HCT116 (cell line): ENCODE measurements around the gene IGFBP1. TPM values are rescaled to one million over a fixed set of nuclear protein-coding genes. Genes with fewer than 3 reads are reported as not detected.
"Not testable (repeated sequence)": the region's sequence is repeated elsewhere in the genome, so short reads cannot be mapped to it uniquely, and the experiment has no call there.

Source experiments
- ATAC-seq: fragments of 200-7000 bp; cut with Tn5 transposase; 2 replicates; pipeline ENCODE4 v1.9.1; 2020; ENCODE audit warnings: mild to moderate bottlenecking, moderate library complexity
- Bru-seq: library from RNA; stranded (reverse); fragments of 400-500 nt; gene quantifications from one replicate; lab custom pipeline; 2021; lab: Mats Ljungman, UMichigan
- BruChase-seq, 2 experiments: library from RNA; stranded (reverse); fragments of 400-500 nt; gene quantifications; one replicate each; lab custom pipeline; 2021; lab: Mats Ljungman, UMichigan
- BruUV-seq: library from RNA; stranded (reverse); fragments of 400-500 nt; replicated peaks from 2 replicates; lab custom pipeline; 2021; lab: Mats Ljungman, UMichigan
- CTCF ChIA-PET: fragments of 300-600 bp; sonication (Branson Sonifier 250); formaldehyde crosslinking; loops from one replicate; lab custom pipeline; 2021; ENCODE audit warnings: antibody characterized with exemption; lab: Charles Lee
- POLR2A ChIA-PET: fragments of 300-600, 350-600 bp; sonication (Branson Sonifier 250); formaldehyde crosslinking; loops from one replicate; lab custom pipeline; 2021; ENCODE audit warnings: antibody characterized with exemption; lab: Charles Lee
- RAD21 ChIA-PET, 2 experiments: fragments of 300-600 bp; sonication (Branson Sonifier 250); formaldehyde crosslinking; loops; one replicate each; lab custom pipeline; 2023; ENCODE audit warnings: low total read pairs in 2 of 2; ENCODE audit not compliant: uncharacterized antibody in 2 of 2, unreplicated experiment in 2 of 2, low non-redundant PET in 1 of 2; lab: Charles Lee
- DNase-seq: peaks from one replicate; pipeline ENCODE4 v3.0.0-alpha.2; 2010; ENCODE audit warnings: low read depth, low spot score
- H2AFZ ChIP-seq: fragments of 200-600 bp; shearing (Covaris generic), sonication (generic); 2 replicates; pipeline ENCODE4 v1.6.1; 2017; ENCODE audit warnings: low read depth, mixed run types, mixed read lengths, antibody characterized with exemption, low read length; ENCODE audit not compliant: poor library complexity, severe bottlenecking
- H3K27ac ChIP-seq: 2 replicates; pipeline ENCODE4 v1.5.1; 2012; ENCODE audit warnings: low read depth, low read length
- H3K27me3 ChIP-seq: fragments of 200-600 bp; sonication (generic); 2 replicates; pipeline ENCODE4 v1.6.1; 2016; ENCODE audit warnings: mixed run types, low read length, mixed read lengths; ENCODE audit not compliant: insufficient read depth
- H3K36me3 ChIP-seq, 2 experiments: fragments of 200-500 bp in 1 of 2; fragments of 200-600 bp in 1 of 2; sonication (Bioruptor generic) in 1 of 2; sonication (generic) in 1 of 2; 2 replicates each; pipeline versions ENCODE4 v1.5.1 to v1.6.1; 2014 to 2016; ENCODE audit warnings: low read length in 2 of 2, inconsistent platforms in 1 of 2, mixed read lengths in 1 of 2, mixed run types in 1 of 2; ENCODE audit not compliant: insufficient read depth in 2 of 2, control insufficient read depth in 1 of 2
- H3K4me1 ChIP-seq, 2 experiments: fragments of 200-600 bp in 1 of 2; sonication (generic) in 1 of 2; 2 replicates each; pipeline versions ENCODE4 v1.5.1 to v1.6.1; 2012 to 2017; ENCODE audit warnings: low read length in 2 of 2, inconsistent platforms in 1 of 2, mild to moderate bottlenecking in 1 of 2, mixed read lengths in 1 of 2, mixed run types in 1 of 2, moderate library complexity in 1 of 2; ENCODE audit not compliant: insufficient read depth in 2 of 2, control insufficient read depth in 1 of 2
- H3K4me2 ChIP-seq: fragments of 200-600 bp; sonication (generic); 2 replicates; pipeline ENCODE4 v1.6.1; 2017; ENCODE audit warnings: mixed run types, low read length, mixed read lengths
- H3K4me3 ChIP-seq, 2 experiments: fragments of 200-600 bp in 1 of 2; sonication (generic) in 1 of 2; replicated peaks in 1 of 2; 2 replicates each; pipeline ENCODE4 v1.5.1; 2011 to 2016; ENCODE audit warnings: low read length in 2 of 2, control low read depth in 1 of 2, low read depth in 1 of 2, mild to moderate bottlenecking in 1 of 2, mixed read lengths in 1 of 2, mixed run types in 1 of 2
- H3K79me2 ChIP-seq: fragments of 200-600 bp; sonication (generic); 2 replicates; pipeline ENCODE4 v1.6.1; 2017; ENCODE audit warnings: mild to moderate bottlenecking, mixed run types, low read length, moderate library complexity, mixed read lengths; ENCODE audit not compliant: insufficient read depth
- H3K9ac ChIP-seq: fragments of 200-600 bp; sonication (generic); 2 replicates; pipeline ENCODE4 v1.6.1; 2016; ENCODE audit warnings: low read length, mixed read lengths
- H3K9me2 ChIP-seq: fragments of 200-600 bp; sonication (generic), shearing (Covaris generic); 2 replicates; pipeline ENCODE4 v1.6.1; 2017; ENCODE audit warnings: mixed run types, mild to moderate bottlenecking, moderate library complexity; ENCODE audit not compliant: insufficient read depth
- H3K9me3 ChIP-seq, 2 experiments: fragments of 200-500 bp in 1 of 2; fragments of 200-600 bp in 1 of 2; sonication (Bioruptor generic) in 1 of 2; sonication (generic) in 1 of 2; 2 replicates each; pipeline ENCODE4 v1.6.1; 2014 to 2017; ENCODE audit warnings: low read length in 2 of 2, mixed read lengths in 2 of 2, inconsistent platforms in 1 of 2, low read depth in 1 of 2, mild to moderate bottlenecking in 1 of 2, mixed run types in 1 of 2, moderate library complexity in 1 of 2; ENCODE audit not compliant: control insufficient read depth in 1 of 2, insufficient read depth in 1 of 2
- H4K20me1 ChIP-seq: fragments of 200-600 bp; sonication (generic), shearing (Covaris generic); 2 replicates; pipeline ENCODE4 v1.6.1; 2017; ENCODE audit warnings: mixed run types, mild to moderate bottlenecking, moderate library complexity; ENCODE audit not compliant: insufficient read depth
- REST ChIP-seq: IDR thresholded peaks from 2 replicates; pipeline ENCODE4 v1.6.1; 2012; ENCODE audit warnings: low read depth
- SRF ChIP-seq: IDR thresholded peaks from 2 replicates; pipeline ENCODE4 v1.6.1; 2012; ENCODE audit warnings: low read depth
- intact Hi-C: fragments of 100-400 bp; cut with micrococcal nuclease; formaldehyde crosslinking; loops from 2 replicates; pipeline ENCODE4 v1.10.0; 2022
- long read RNA-seq: library from polyadenylated mRNA; unstranded; transcript quantifications from one replicate; pipeline ENCODE4 v2.0.0, GENCODE V29; 2021; ENCODE audit not compliant: unreplicated experiment
- polyA plus RNA-seq: library from polyadenylated mRNA; unstranded; fragments of >200 nt; gene quantifications from 2 replicates; pipeline ENCODE4 v1.2.1, GENCODE V29; 2012; ENCODE audit warnings: missing spikeins
- total RNA-seq: library from RNA; stranded (reverse); gene quantifications from one replicate; pipeline ENCODE4 v1.2.1, GENCODE V29; 2021; ENCODE audit not compliant: unreplicated experiment

IGFBP1 gene
- total RNA-seq (0.20 TPM), Bru-seq, nascent RNA (not detected), BruChase-seq, experiment 1, labeled RNA remaining after a 6-hour chase (percentile 7 among the genes with signal in this experiment), BruChase-seq, experiment 2, labeled RNA remaining after a 2-hour chase (not detected)
- polyA plus RNA-seq: not detected in 2 replicates
- long read RNA-seq: 0 reads

- BruUV-seq: no TSS peak
- DNase-seq: no peak
- TF ChIP-seq REST (no peak), SRF (no peak)
- TF ChIP-seq, all 23 proteins: peak for 0
- no peak within 1 kb of the TSS for H3K27ac ChIP-seq
- intact Hi-C loops: no loop called here
- H3K9me2 ChIP-seq: no peaks in the 10 kb centered on the region
- no peak for ATAC-seq
- ChIA-PET RAD21 (no interaction called here), POLR2A (no interaction called here), CTCF (no interaction called here)
- H3K36me3 ChIP-seq: no peaks in the 10 kb centered on the region
- H2AFZ ChIP-seq: no peak within 1 kb of the TSS
- no peaks in the 10 kb centered on the region for H4K20me1 ChIP-seq
- peaks cover 12 to 16% of the 10 kb centered on the region in 2 experiments for H3K4me1 ChIP-seq
- no peak within 1 kb of the TSS for H3K4me2 ChIP-seq
- no peak within 1 kb of the TSS for H3K4me3 ChIP-seq
- H3K9ac ChIP-seq: no peak within 1 kb of the TSS
- no peaks in the 10 kb centered on the region for H3K79me2 ChIP-seq
- no peaks in the 10 kb centered on the region for H3K27me3 ChIP-seq
- no peaks in the 10 kb centered on the region for H3K9me3 ChIP-seq
These were observed at the start of gene IGFBP1 for GRCh38 chr7:45888185-45888992. Gene IGFBP1 (plus strand): TSS chr7:45888488. CDS start chr7:45888653, 165 bp downstream.

GRCh38 chr7:45838852-45839251, 49.4 kb upstream of the IGFBP1 start:
- intact Hi-C loops, H3K9me2 ChIP-seq, H3K27ac ChIP-seq, H3K9me3 ChIP-seq, H3K4me2 ChIP-seq, H3K36me3 ChIP-seq, POLR2A ChIA-PET, H3K4me3 ChIP-seq, DNase-seq, RAD21 ChIA-PET, H4K20me1 ChIP-seq, H3K79me2 ChIP-seq, H3K27me3 ChIP-seq, ATAC-seq, CTCF ChIA-PET, H3K9ac ChIP-seq, BruUV-seq, H3K4me1 ChIP-seq, H2AFZ ChIP-seq: not testable (repeated sequence)

- intact Hi-C loops, H3K4me3 ChIP-seq, H4K20me1 ChIP-seq, H2AFZ ChIP-seq, H3K9me2 ChIP-seq, H3K9ac ChIP-seq, RAD21 ChIA-PET, POLR2A ChIA-PET, H3K27ac ChIP-seq, H3K4me1 ChIP-seq, BruUV-seq, H3K9me3 ChIP-seq, CTCF ChIA-PET, H3K27me3 ChIP-seq, H3K4me2 ChIP-seq, ATAC-seq, H3K36me3 ChIP-seq, H3K79me2 ChIP-seq, DNase-seq: not testable (repeated sequence)
These were observed 46.2 kb upstream of the IGFBP1 start for GRCh38 chr7:45841926-45842717.
